GM19372 (cell line): Measurements from ENCODE around the gene CDC20.
A peak's percentile ranks its signal among the peaks of the same experiment; 100 is the strongest.
"Not testable (repeated sequence)": the region's sequence is repeated elsewhere in the genome, so short reads cannot be mapped to it uniquely, and the experiment has no call there.

Experiments
- ATAC-seq: cut with Tn5 transposase; IDR thresholded peaks from one replicate; pipeline ENCODE4 v1.9.1; 2021; ENCODE audit warnings: mild to moderate bottlenecking, low read depth, moderate library complexity; ENCODE audit not compliant: unreplicated experiment

Gene CDC20

GRCh38 chr1:43377831-43378230 lies 19.1 kb downstream of the CDC20 start:
- ATAC-seq = no peak

GRCh38 chr1:43379476-43379875 lies 20.7 kb downstream of the CDC20 start:
- no peak for ATAC-seq

DNA sequence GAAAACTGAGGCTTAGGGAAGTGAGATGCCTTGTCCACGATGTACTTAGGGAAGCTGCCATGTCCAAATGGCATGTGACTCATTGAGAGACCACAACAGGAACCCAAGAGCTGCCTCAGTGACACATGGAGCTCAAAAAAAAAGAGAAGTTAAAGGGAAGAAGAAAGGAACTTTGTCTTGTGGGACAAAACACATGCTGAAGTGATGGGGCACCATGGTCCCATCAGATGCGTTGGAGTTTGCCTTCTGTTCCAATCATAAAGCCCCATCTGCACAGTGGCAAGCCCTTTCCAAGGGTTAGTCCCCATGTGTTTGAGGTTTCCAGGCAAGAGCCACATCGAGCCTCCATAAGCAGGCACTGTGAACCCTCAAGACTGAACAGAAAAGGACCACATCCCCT lies 22.8 kb downstream of the CDC20 start:
- no peak for ATAC-seq

- ATAC-seq = no peak
These were observed 23.4 kb downstream of the CDC20 start for GRCh38 chr1:43382027-43382779.

- no peak for ATAC-seq
These were observed 24.7 kb downstream of the CDC20 start for GRCh38 chr1:43383449-43383848.

DNA sequence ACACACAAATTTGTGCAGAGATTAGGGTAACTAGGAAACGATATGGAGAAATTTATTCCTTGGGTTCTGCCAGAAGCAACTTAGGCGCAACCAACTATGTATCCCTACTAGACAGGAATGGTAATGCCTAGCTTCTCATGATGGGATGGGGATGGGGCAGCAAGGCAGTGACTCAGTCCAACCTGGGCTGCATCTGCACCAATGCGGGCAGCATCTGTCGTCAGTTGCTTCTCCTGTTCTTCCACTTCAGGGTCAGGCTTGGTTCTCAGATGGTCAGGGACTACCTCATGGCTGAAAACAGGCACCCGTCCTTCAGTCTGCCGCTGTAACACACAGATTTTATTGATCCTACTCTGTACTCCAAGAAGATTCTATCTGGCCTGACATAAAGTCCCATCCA lies 27.9 kb downstream of the CDC20 start:
- no peak for ATAC-seq

DNA sequence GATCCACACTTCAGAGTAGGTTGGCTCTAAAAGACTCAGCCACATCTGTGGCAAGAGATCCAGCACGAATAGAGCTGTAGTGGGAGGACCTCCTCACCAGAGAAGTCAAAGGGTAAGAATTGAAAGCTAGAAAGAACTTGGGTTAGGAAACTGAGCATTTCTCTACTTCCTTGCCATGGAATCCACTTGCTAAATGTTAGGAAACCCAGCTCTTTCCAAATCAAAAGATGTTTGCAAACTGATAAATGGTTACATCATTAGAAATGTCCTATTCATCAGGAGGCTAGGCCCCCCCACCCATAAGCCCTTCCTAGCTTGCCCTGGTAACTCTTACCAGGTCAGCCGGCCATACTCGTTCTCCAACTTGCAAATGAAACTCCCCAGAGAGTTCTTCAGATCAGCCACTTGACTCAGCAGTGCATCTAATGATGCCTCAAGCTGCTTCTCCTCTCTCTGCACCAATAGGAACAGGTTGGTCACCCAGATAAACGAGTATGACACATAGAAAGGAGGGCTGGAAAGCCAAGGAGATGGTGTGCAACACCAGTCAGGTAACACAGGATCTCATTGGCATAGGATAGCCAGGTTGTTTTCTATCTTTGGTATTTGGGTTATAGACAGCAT lies 29.3 kb downstream of the CDC20 start:
- ATAC-seq = no peak

DNA sequence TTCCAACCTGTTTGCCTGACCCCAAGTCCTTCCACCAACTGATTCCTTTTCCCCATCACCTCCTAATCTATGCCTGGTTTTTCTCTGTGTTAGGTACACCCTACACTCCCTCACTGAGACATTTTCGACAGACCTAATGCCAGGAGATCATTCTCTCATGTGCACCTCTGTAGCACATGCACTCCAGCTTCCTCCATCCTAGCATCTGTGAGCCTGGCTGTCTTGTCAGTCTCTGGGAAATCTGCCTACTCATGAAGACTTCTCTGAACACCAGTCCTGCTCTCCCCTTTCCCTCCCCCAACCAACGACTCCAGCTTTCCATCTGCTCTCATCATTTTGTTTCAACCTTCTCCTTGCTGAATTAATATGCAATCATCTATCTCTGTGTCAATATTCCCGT lies 29.8 kb downstream of the CDC20 start:
- ATAC-seq = no peak

DNA sequence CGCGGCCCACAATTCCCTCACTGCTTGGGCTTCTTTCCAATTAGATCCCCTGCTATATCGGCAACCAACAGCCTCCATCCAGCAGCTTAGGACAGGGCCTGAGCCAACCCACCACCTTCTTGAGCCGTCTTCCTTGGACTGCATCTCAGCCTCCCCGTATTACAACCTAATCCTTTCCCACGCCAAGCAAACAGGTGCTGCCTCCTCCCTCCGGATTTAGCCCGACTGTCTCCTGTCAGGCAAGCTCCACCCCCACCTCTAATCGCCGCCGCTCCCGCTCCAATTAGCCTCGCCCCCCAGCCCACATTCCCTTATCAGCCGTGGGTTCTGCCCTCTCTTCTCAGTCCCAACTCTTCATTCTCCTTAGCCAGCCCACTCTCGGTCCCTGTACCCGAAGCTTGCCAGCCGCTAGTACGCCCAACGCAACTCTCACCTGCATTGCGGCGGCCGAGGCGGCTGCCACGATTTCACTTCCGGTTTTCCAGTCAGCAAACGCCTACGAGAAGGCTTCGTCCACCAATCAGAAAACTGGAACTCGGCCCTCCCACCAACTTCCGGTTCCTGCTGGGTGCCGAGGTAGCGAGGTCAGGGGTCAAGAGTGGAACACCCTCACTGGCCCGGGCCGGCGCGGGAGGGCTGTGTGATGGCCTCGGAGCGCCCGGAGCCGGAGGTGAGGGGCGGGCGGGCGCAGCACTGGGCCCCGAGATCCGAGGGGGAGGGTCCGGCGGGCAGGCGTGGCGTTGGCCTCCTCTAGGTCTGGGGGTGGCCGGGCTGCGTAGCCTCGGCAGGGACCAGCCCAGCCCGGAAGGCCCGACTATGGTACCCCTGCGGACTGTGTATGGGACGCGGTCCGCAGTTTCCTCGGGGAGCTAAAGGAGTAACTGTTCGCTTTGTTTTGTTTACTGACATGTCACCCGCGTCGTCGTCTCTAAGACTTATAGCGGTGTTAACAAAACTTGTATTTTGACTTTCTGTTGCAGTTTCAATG lies 30.8 kb downstream of the CDC20 start, which contains the start of the genes MED8 and SZT2:
TSS of gene MED8 (minus strand) at position 475 of the 988 bp plus-strand sequence. CDS start at position 439, 36 bp downstream.
TSS of gene SZT2 (plus strand) at position 574 of the 988 bp plus-strand sequence. CDS start at position 644, 70 bp downstream.
- peak; percentile 84 for ATAC-seq

- ATAC-seq = no peak
These were observed 33.9 kb downstream of the CDC20 start for GRCh38 chr1:43392702-43393101.

- ATAC-seq = no peak
These were observed 36.7 kb downstream of the CDC20 start for GRCh38 chr1:43395523-43395922.

- no peak for ATAC-seq
These were observed 37.3 kb downstream of the CDC20 start for GRCh38 chr1:43396059-43396458.

GRCh38 chr1:43398227-43398626 lies 39.4 kb downstream of the CDC20 start:
- ATAC-seq = no peak

GRCh38 chr1:43400441-43400840 lies 41.7 kb downstream of the CDC20 start:
- not testable (repeated sequence) for ATAC-seq

DNA sequence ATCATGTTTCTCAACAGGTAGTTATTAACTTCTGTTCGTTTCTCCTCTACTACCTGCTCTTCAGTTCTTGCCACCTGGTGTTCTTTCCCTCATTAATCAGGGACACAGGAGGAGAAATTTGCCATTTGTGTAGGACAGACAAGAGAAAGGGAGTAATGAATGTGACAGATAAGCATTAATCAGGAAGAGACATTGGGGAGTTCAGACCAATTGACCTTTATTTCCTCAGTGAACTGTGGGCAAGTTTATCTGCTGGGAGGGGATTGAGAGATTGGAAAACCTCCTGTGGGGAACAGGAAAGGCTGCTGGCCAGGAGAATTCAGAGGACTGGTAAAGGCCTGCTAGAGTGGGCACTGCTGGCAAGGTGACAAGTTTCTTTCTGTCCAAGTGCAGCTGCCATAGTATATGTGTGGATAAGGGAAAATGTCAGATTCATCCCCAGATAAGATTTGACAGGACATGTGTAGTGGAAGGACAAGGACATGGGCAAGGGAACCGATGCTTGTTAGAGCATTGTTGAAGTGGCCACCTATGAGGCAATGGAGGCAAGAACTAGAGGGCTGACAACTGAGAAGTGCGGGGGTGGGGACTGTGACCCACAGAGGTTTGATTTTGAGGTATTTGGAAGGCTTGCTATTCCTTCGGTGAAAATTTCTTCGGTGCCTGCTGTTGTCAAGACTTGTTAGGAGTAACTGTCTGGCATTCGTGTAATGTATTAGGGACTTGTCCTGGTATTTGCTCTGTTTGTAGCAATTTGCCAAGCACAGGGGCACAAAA lies 43.5 kb downstream of the CDC20 start:
- no peak for ATAC-seq

GRCh38 chr1:43404353-43404752 lies 45.6 kb downstream of the CDC20 start:
- no peak for ATAC-seq

DNA sequence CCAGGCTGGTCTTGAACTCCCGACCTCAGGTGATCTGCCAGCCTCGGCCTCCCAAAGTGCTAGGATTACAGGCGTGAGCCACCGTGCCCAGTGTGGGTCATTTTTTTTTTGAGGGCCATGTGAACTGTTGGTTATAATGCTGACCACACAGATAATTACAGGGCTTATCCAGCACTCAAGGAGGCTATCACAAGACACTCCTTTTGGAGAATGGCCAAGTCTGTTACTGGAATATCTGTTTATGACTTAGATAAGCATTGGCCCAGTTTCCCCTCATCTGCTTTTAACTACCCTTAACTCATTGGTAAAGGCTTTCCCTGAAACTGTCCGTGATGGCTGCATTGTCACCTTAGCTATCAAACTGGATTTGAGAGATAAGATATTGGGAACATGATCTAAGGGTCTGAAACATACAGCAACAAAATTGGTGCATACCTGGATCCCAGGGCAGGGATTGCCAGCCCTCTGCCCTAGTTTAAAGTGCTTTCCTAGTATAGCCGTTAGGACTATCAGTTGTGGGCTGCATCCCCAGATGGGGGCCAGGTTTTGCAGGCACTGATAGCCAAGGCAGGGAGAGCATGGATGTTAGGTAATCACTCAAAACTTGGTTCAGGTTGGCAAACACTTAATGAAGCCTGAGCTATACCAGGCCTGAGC lies 46.6 kb downstream of the CDC20 start:
- no peak for ATAC-seq

DNA sequence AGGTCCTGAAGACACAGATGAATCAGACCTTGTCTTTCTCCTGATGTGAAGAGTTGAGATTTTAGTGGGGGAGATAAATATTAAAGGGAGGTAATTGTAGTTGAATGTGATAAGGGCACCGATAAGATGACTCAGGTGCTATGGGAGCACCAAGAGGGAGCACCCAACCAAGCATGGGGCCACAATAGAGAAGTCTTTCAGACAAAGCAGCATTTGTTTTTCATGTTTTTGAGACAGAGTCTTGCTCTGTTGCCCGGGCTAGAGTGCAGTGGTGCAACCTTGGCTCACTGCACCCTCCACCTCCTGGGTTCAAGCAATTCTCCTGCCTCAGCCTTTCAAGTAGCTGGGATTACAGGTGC lies 47.1 kb downstream of the CDC20 start:
- ATAC-seq = no peak

GRCh38 chr1:43410571-43410970 lies 51.8 kb downstream of the CDC20 start:
- no peak for ATAC-seq
